H1 (cell line): ENCODE measurements around the gene USP20. TPM values are rescaled to one million over a fixed set of nuclear protein-coding genes. Genes with fewer than 3 reads are reported as not detected.

Experiments
- CTCF ChIA-PET: fragments of 300-600 bp; sonication (Branson Sonifier 250); formaldehyde crosslinking; loops from one replicate; lab custom pipeline; 2021; ENCODE audit not compliant: partially characterized antibody; lab: Charles Lee
- POLR2A ChIA-PET: fragments of 300-600 bp; sonication (Branson Sonifier 250); formaldehyde crosslinking; loops from one replicate; lab custom pipeline; 2021; ENCODE audit warnings: inconsistent platforms; ENCODE audit not compliant: partially characterized antibody; lab: Charles Lee
- DNase-seq, 2 experiments: peaks; one replicate each; pipeline versions ENCODE4 v3.0.0 to v3.0.0-alpha.2; 2010 to 2022; ENCODE audit warnings: low spot score in 2 of 2, low read depth in 1 of 2, mixed read lengths in 1 of 2
- FAIRE-seq: peaks from 2 replicates; lab custom pipeline; 2011; peaks lifted over from hg19 to GRCh38; lab: Jason Lieb, UNC
- H2AFZ ChIP-seq: 2 replicates; pipeline ENCODE4 v1.8.1; 2012; ENCODE audit warnings: low read length, inconsistent platforms
- H2AK5ac ChIP-seq: 2 replicates; pipeline ENCODE4 v1.6.1; 2013; ENCODE audit warnings: low read depth, low read length
- H2BK120ac ChIP-seq: replicated peaks from 2 replicates; pipeline ENCODE3; 2013; ENCODE audit warnings: low read depth, low read length, inconsistent platforms
- H2BK12ac ChIP-seq: 2 replicates; pipeline ENCODE4 v1.6.1; 2013; ENCODE audit warnings: low read depth, low read length
- H2BK15ac ChIP-seq: 2 replicates; pipeline ENCODE4 v1.6.1; 2013; ENCODE audit warnings: low read length
- H2BK20ac ChIP-seq: 2 replicates; pipeline ENCODE4 v1.6.1; 2013; ENCODE audit warnings: low read length
- H2BK5ac ChIP-seq: 2 replicates; pipeline ENCODE4 v1.6.1; 2013; ENCODE audit warnings: low read depth, low read length
- H3K14ac ChIP-seq: 2 replicates; pipeline ENCODE4 v1.6.1; 2013; ENCODE audit warnings: inconsistent platforms; ENCODE audit not compliant: insufficient read length
- H3K18ac ChIP-seq: 2 replicates; pipeline ENCODE4 v1.6.1; 2013; ENCODE audit warnings: low read length; ENCODE audit errors: extremely low read depth
- H3K23ac ChIP-seq: 2 replicates; pipeline ENCODE4 v1.6.1; 2013; ENCODE audit warnings: inconsistent platforms; ENCODE audit not compliant: insufficient read length
- H3K23me2 ChIP-seq: 2 replicates; pipeline ENCODE4 v1.6.1; 2013; ENCODE audit warnings: low read depth, low read length
- H3K27ac ChIP-seq: 2 replicates; pipeline ENCODE4 v1.6.1; 2011; ENCODE audit warnings: low read depth, low read length, inconsistent platforms
- H3K27me3 ChIP-seq, 4 experiments: replicated peaks in 1 of 4; 1 replicate in 1 of 4; 2 replicates in 3 of 4; pipeline versions ENCODE4 v1.6.1 to v1.8.1; 2011 to 2013; ENCODE audit warnings: low read length in 3 of 4, mild to moderate bottlenecking in 3 of 4, inconsistent platforms in 2 of 4, mixed read lengths in 2 of 4, moderate library complexity in 1 of 4; ENCODE audit not compliant: control insufficient read depth in 3 of 4, insufficient read depth in 3 of 4; ENCODE audit errors: extremely low read depth in 1 of 4
- H3K36me3 ChIP-seq, 4 experiments: 2 replicates each; pipeline versions ENCODE4 v1.6.1 to v1.8.1; 2011 to 2013; ENCODE audit warnings: mild to moderate bottlenecking in 4 of 4, low read length in 3 of 4, moderate library complexity in 2 of 4, control low read depth in 1 of 4, inconsistent platforms in 1 of 4; ENCODE audit not compliant: insufficient read depth in 4 of 4, control insufficient read depth in 2 of 4
- H3K4ac ChIP-seq: replicated peaks from 2 replicates; pipeline ENCODE3; 2013; ENCODE audit warnings: low read length, low read depth, mixed read lengths, inconsistent platforms; ENCODE audit not compliant: insufficient read length
- H3K4me1 ChIP-seq, 4 experiments: replicated peaks in 1 of 4; 1 replicate in 1 of 4; 2 replicates in 3 of 4; pipeline versions ENCODE4 v1.6.1 to v1.8.1; 2011 to 2013; ENCODE audit warnings: low read length in 3 of 4, inconsistent platforms in 2 of 4, mixed read lengths in 1 of 4; ENCODE audit not compliant: insufficient read depth in 4 of 4, control insufficient read depth in 3 of 4
- H3K4me2 ChIP-seq, 2 experiments: 2 replicates each; pipeline versions ENCODE4 v1.6.1 to v1.8.1; 2011 to 2013; ENCODE audit warnings: low read depth in 2 of 2, low read length in 2 of 2, control low read depth in 1 of 2, inconsistent platforms in 1 of 2, mild to moderate bottlenecking in 1 of 2; ENCODE audit not compliant: insufficient read depth in 1 of 2
- H3K4me3 ChIP-seq, 4 experiments: fragments of 200-600, 300-600 bp in 1 of 4; sonication (generic), shearing (Covaris generic), sonication (Bioruptor Twin) in 1 of 4; 2 replicates each; pipeline versions ENCODE4 v1.5.1 to v1.8.1; 2011 to 2016; ENCODE audit warnings: low read length in 4 of 4, low read depth in 3 of 4, control low read depth in 2 of 4, inconsistent platforms in 2 of 4, mild to moderate bottlenecking in 2 of 4, mixed read lengths in 1 of 4, moderate library complexity in 1 of 4; ENCODE audit not compliant: insufficient read depth in 2 of 4; ENCODE audit errors: extremely low read depth in 1 of 4
- H3K56ac ChIP-seq: replicated peaks from 2 replicates; pipeline ENCODE3; 2013; ENCODE audit warnings: low read depth, mild to moderate bottlenecking, mixed read lengths, low read length, inconsistent platforms; ENCODE audit not compliant: insufficient read length
- H3K79me1 ChIP-seq: 2 replicates; pipeline ENCODE4 v1.6.1; 2013; ENCODE audit warnings: low read depth, low read length, control low read depth
- H3K79me2 ChIP-seq, 2 experiments: 2 replicates each; pipeline versions ENCODE4 v1.6.1 to v1.8.1; 2012 to 2013; ENCODE audit warnings: low read length in 2 of 2, mild to moderate bottlenecking in 2 of 2, inconsistent platforms in 1 of 2; ENCODE audit not compliant: insufficient read depth in 2 of 2, control insufficient read depth in 1 of 2
- H3K9ac ChIP-seq, 4 experiments: replicated peaks in 1 of 4; 1 replicate in 1 of 4; 2 replicates in 3 of 4; pipeline versions ENCODE4 v1.6.1 to v1.8.1; 2011 to 2013; ENCODE audit warnings: low read depth in 3 of 4, low read length in 3 of 4, control low read depth in 2 of 4, mild to moderate bottlenecking in 2 of 4, moderate library complexity in 2 of 4, inconsistent platforms in 1 of 4; ENCODE audit errors: extremely low read depth in 1 of 4
- H3K9me3 ChIP-seq, 2 experiments: 2 replicates each; pipeline versions ENCODE4 v1.6.1 to v1.8.1; 2012 to 2013; ENCODE audit warnings: mild to moderate bottlenecking in 2 of 2, moderate library complexity in 2 of 2, control low read depth in 1 of 2, inconsistent platforms in 1 of 2, low read depth in 1 of 2, low read length in 1 of 2, mixed read lengths in 1 of 2; ENCODE audit not compliant: insufficient read depth in 2 of 2
- H4K20me1 ChIP-seq, 2 experiments: replicated peaks in 1 of 2; 2 replicates each; pipeline versions ENCODE3 to v1.8.1; 2011 to 2013; ENCODE audit warnings: inconsistent platforms in 2 of 2, low read length in 2 of 2, mild to moderate bottlenecking in 1 of 2; ENCODE audit not compliant: insufficient read depth in 2 of 2, control insufficient read depth in 1 of 2
- H4K5ac ChIP-seq: 2 replicates; pipeline ENCODE4 v1.6.1; 2013; ENCODE audit warnings: low read length, low read depth, mixed read lengths, inconsistent platforms; ENCODE audit not compliant: insufficient read length
- H4K8ac ChIP-seq: 2 replicates; pipeline ENCODE4 v1.8.0; 2013; ENCODE audit warnings: mild to moderate bottlenecking, moderate library complexity, low read length, inconsistent platforms; ENCODE audit not compliant: insufficient read depth; ENCODE audit errors: extremely low read depth
- H4K91ac ChIP-seq: replicated peaks from 2 replicates; pipeline ENCODE3; 2013; ENCODE audit warnings: low read length, mixed read lengths, inconsistent platforms; ENCODE audit not compliant: insufficient read length
- EZH2 ChIP-seq: fragments of 200-600 bp; sonication (generic); IDR thresholded peaks from 2 replicates; pipeline ENCODE4 v1.7.1; 2012; ENCODE audit warnings: low read depth, mild to moderate bottlenecking, moderate library complexity, low read length, inconsistent platforms; ENCODE audit not compliant: severe bottlenecking
- KDM1A ChIP-seq: fragments of 200-600, 300-600 bp; sonication (generic); IDR thresholded peaks from 2 replicates; pipeline ENCODE4 v1.7.1; 2016; ENCODE audit warnings: mild to moderate bottlenecking, low read length, borderline replicate concordance
- POLR2A ChIP-seq, 2 experiments: IDR thresholded peaks; 1 replicate in 1 of 2; 2 replicates in 1 of 2; pipeline ENCODE4 v1.6.1; 2011; ENCODE audit warnings: low read depth in 2 of 2, low read length in 2 of 2, mild to moderate bottlenecking in 2 of 2; ENCODE audit errors: control extremely low read depth in 1 of 2
- WGBS, 2 experiments: shearing (Covaris generic) in 1 of 2; methylation state at CpG; one replicate each; pipeline versions ENCODE4 v1.1.6 to v1.1.7; 2013 to 2015; ENCODE audit warnings: low lambda C conversion rate in 2 of 2, mixed read lengths in 2 of 2, inconsistent platforms in 1 of 2, low coverage in 1 of 2, missing lambda C conversion rate in 1 of 2; ENCODE audit not compliant: insufficient replicate concordance in 2 of 2, insufficient coverage in 1 of 2, insufficient read length in 1 of 2; ENCODE audit errors: extremely low coverage in 1 of 2, missing lambda C conversion rate in 1 of 2; 5-methylcytosine and 5-hydroxymethylcytosine counted together
- polyA plus RNA-seq, 7 experiments: library from polyadenylated mRNA; depleted of rRNA in 3 of 7; stranded (reverse) in 5 of 7; unstranded in 2 of 7; fragments of >200 nt in 5 of 7; fragments of 200-250 nt in 2 of 7; gene quantifications; 1 replicate in 5 of 7; 2 replicates in 1 of 7; 4 replicates in 1 of 7; pipeline versions ENCODE4 v1.2.1 to v1.2.3, GENCODE V29; 2011 to 2013; ENCODE audit warnings: missing spikeins in 2 of 7, mixed read lengths in 2 of 7
- total RNA-seq: library from RNA; stranded (reverse); fragmentation: NEBNext Ultra II Directional; extraction: Animal tissue kit (Norgen Biotek cat#: 25700); gene quantifications from 2 replicates; pipeline ENCODE4 v1.2.1, GENCODE V29; 2021

USP20 gene
- total and polyA plus RNA-seq, 2 of the 8 experiments (the other 6 are each of a cell fraction or from before 2014, with no cell fraction given): 13.4 to 23.0 TPM

DNA sequence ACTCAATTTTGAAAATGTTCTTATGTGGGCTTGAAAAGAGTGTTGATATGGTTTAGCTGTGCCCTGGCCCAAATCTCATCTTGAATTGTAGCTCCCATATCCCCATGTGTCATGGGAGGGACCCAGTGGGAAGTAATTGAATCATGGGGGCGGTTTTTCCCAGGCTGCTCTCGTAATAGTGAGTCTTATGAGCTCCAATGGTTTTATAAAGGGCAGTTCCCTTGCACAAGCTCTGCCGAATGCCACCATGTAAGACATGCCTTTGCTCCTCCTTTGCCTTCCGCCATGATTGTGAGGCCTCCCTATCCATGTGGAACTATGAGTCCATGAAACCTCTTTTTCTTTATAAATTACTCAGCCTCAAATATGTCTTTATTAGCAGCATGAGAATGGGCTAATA is 71.0 kb downstream of the USP20 start:
- FAIRE-seq: no peak
- WGBS, 2 experiments: 95% methylated on average over 4 of the region's 4 CpGs; no CpG with 5 or more reads in 1 of the 2 experiments
- H3K9me3 ChIP-seq: no peaks in the 10 kb centered on the region
- ChIA-PET CTCF (interaction anchor here (0.6 to 1.0 kb wide), 2 partner anchors 33 to 42 kb away, joined by 3 to 4 read pairs; no protein-coding TSS in a partner anchor), POLR2A (no interaction called here)
- no peak overlapping the region for H3K56ac ChIP-seq
- no peak overlapping the region for H2AFZ ChIP-seq
- TF ChIP-seq POLR2A (IDR thresholded peaks at IDR 0.05; ENCODE audit: control extremely low read depth in 1 of 2, low read depth in 2 of 2, low read length in 2 of 2) (no peak), KDM1A (no peak), EZH2 (no peak)
- no peak overlapping the region for H3K27ac ChIP-seq
- no peak overlapping the region for H2BK5ac ChIP-seq
- H2BK20ac ChIP-seq: no peak overlapping the region
- H4K20me1 ChIP-seq: peaks cover 0 to 2% of the 10 kb centered on the region in 2 experiments
- no peak overlapping the region for H3K9ac ChIP-seq
- H3K79me2 ChIP-seq: no peaks in the 10 kb centered on the region
- H4K5ac ChIP-seq: no peak overlapping the region
- H3K79me1 ChIP-seq: no peaks in the 10 kb centered on the region
- no peak overlapping the region for H2AK5ac ChIP-seq
- no peak for DNase-seq
- peaks cover 0 to 9% (median 0%) of the 10 kb centered on the region in 4 experiments; a peak in 2 of 8 replicates for H3K36me3 ChIP-seq
- no peak overlapping the region for H3K18ac ChIP-seq
- H2BK15ac ChIP-seq: no peak overlapping the region
- H2BK120ac ChIP-seq: no peak overlapping the region
- no peak overlapping the region for H3K4ac ChIP-seq
- H3K27me3 ChIP-seq: no peaks in the 10 kb centered on the region
- no peak overlapping the region for H2BK12ac ChIP-seq
- H3K4me3 ChIP-seq: no peak overlapping the region
- no peaks in the 10 kb centered on the region for H3K23me2 ChIP-seq
- H3K14ac ChIP-seq: no peak overlapping the region
- H3K23ac ChIP-seq: no peak overlapping the region
- no peak overlapping the region for H3K4me2 ChIP-seq
- peaks cover 2 to 8% (median 6%) of the 10 kb centered on the region in 4 experiments; a peak in 4 of 7 replicates for H3K4me1 ChIP-seq
- no peak overlapping the region for H4K91ac ChIP-seq
- no peak overlapping the region for H4K8ac ChIP-seq
